RPMI7951 (cell line): ENCODE measurements around the gene POLG. TPM values are rescaled to one million over a fixed set of nuclear protein-coding genes. Genes with fewer than 3 reads are reported as not detected.
"Not testable (repeated sequence)": the region's sequence is repeated elsewhere in the genome, so short reads cannot be mapped to it uniquely, and the experiment has no call there.

Experiments
- DNase-seq: peaks from one replicate; pipeline ENCODE4 v3.0.0-alpha.2; 2012; ENCODE audit warnings: low read depth
- total RNA-seq: library from RNA; depleted of rRNA; stranded (reverse); fragments of >200 nt; shearing (Covaris generic); gene quantifications from 2 replicates; pipeline ENCODE4 v1.2.3, GENCODE V29; 2014; rRNA removed

The POLG gene
- total RNA-seq, 1 experiment from 2014 or later: 47.9 TPM

DNA sequence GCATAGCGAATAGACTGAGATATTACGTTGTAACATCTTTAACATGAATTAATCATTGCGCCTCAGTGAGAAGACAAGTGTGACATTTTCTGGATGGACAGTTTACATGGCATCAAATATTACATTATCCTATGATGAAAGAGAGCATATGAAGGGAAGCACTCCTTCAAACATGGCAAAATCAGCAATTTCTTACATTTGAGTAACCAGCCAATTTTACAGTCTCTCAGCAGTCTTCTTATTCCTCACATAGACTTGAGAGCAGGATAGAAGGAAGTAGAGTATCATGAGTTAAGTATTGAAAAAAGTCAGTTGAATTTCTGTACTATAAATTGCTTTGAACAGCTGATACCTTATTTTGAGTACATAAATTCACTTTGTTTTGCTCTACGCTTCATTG, 52.0 kb downstream of the POLG start:
- no peak for DNase-seq

DNA sequence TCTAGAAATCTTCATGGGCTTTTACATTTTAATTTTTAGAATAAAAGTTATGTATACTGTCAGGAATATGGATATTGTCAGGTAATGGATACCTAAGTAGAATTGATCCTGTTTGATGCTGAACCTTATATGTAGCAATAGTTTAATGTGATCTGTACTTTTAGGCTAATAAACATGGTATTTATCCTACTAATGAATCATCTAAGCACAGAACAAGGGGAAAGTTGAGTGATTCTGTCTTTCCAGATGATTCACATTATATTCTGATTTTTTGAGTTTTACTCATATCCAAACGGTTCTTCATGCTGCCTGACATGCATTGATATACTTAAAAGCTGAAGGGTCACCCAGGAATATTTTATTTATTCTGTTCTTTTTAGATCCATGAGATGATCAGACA, 56.3 kb downstream of the POLG start:
- no peak for DNase-seq

DNA sequence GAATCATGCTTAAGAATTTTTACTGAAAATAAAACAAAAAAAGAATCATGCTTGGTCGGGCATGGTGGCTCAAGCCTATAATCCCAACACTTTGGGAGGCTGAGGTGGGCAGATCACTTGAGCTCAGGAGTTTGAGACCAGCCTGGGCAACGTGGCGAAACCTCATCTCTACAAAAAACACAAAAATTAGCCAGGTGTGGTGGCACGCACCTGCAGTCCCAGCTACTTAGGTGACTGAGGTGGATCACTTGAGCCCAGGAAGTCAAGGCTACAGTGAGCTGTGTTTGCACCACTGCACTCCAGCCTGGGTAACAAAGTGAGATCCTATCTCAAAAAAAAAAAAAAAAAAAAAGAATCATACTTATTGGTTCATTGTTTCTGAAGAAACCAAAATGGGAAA, 57.3 kb downstream of the POLG start:
- DNase-seq: not testable (repeated sequence)

Other genes with a start within 250 kb of the POLG start
- gene ABHD2, start 246.4 kb downstream of the POLG start, total RNA-seq: 237 and 261 TPM in 2 replicates
- not detected in 2 replicates for gene RLBP1, start 113.2 kb downstream of the POLG start, total RNA-seq
- 73.8 and 86.6 TPM in 2 replicates for gene FANCI, start 90.8 kb downstream of the POLG start, total RNA-seq
- not detected in 2 replicates for gene RHCG, start 161.8 kb upstream of the POLG start, total RNA-seq
- 9.0 and 11.7 TPM in 2 replicates for gene TICRR, start 240.6 kb upstream of the POLG start, total RNA-seq